ENCODE results near the gene RAB11FIP3. TPM values are rescaled to one million over a fixed set of nuclear protein-coding genes. Genes with fewer than 3 reads are reported as not detected.

Gene RAB11FIP3
- total and polyA plus RNA-seq, 10 donors: 12.3 to 52.7 (median 35.5) TPM

DNA sequence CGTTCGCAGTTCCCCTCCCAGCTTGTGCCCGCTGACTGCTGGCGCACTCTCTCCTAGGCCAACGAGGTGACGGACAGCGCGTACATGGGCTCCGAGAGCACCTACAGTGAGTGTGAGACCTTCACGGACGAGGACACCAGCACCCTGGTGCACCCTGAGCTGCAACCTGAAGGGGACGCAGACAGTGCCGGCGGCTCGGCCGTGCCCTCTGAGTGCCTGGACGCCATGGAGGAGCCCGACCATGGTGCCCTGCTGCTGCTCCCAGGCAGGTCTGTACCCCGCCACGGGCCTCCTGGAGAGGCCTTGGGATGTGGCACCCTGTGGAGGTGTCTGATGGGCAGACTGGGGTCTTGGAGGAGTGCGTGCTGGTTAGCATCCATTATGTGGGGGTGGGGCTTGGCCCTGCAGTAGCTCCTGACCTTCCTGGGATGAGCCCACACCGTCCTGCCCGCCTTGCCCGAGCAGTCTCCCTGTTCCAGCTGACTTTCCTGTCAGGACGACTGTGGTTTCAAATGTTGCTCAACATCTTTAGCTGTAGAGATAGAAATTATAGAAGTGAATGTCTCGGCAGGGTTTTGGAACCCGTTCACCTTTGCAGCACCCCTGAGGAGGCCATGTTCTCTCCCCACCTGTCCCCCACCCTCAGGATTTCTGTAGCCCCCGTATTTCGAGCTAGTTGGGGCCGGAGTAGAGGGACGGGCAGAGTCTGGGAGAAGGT lies 57.2 kb downstream of the RAB11FIP3 start:
- DNase-seq: no peak
- Histone ChIP-seq H3K4me3 (no peak overlapping the region), H3K36me3 (peaks cover 0 to 35% (median 3%) of the 10 kb centered on the region in 6 donors), H3K4me1 (peaks cover 0 to 4% (median 0%) of the 10 kb centered on the region in 6 donors), H3K27ac (no peak overlapping the region), H3K9me3 (no peaks in the 10 kb centered on the region), H3K27me3 (replicated peaks in 1 of 7) (no peaks in the 10 kb centered on the region)
- TF ChIP-seq POLR2A (IDR thresholded peaks at IDR 0.05) (no peak), POLR2AphosphoS5 (IDR thresholded peaks at IDR 0.05) (no peak)
- TF ChIP-seq, protein P1, sequence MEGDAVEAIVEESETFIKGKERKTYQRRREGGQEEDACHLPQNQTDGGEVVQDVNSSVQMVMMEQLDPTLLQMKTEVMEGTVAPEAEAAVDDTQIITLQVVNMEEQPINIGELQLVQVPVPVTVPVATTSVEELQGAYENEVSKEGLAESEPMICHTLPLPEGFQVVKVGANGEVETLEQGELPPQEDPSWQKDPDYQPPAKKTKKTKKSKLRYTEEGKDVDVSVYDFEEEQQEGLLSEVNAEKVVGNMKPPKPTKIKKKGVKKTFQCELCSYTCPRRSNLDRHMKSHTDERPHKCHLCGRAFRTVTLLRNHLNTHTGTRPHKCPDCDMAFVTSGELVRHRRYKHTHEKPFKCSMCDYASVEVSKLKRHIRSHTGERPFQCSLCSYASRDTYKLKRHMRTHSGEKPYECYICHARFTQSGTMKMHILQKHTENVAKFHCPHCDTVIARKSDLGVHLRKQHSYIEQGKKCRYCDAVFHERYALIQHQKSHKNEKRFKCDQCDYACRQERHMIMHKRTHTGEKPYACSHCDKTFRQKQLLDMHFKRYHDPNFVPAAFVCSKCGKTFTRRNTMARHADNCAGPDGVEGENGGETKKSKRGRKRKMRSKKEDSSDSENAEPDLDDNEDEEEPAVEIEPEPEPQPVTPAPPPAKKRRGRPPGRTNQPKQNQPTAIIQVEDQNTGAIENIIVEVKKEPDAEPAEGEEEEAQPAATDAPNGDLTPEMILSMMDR (IDR thresholded peaks at IDR 0.05 in 8 of 11, conservative IDR thresholded peaks at IDR 0.05 in 3 of 11): no peak
- 72 to 95% (median 88%) methylated on average over 9 to 31 of the region's 31 CpGs for WGBS, 5 donors
- intact Hi-C loops (cut with DNase I; ENCODE audit: low total_unique reads): loop anchor here (10.0 kb wide), 1 partner anchor 58 kb away; the partner anchor contains the start of gene RAB11FIP3

DNA sequence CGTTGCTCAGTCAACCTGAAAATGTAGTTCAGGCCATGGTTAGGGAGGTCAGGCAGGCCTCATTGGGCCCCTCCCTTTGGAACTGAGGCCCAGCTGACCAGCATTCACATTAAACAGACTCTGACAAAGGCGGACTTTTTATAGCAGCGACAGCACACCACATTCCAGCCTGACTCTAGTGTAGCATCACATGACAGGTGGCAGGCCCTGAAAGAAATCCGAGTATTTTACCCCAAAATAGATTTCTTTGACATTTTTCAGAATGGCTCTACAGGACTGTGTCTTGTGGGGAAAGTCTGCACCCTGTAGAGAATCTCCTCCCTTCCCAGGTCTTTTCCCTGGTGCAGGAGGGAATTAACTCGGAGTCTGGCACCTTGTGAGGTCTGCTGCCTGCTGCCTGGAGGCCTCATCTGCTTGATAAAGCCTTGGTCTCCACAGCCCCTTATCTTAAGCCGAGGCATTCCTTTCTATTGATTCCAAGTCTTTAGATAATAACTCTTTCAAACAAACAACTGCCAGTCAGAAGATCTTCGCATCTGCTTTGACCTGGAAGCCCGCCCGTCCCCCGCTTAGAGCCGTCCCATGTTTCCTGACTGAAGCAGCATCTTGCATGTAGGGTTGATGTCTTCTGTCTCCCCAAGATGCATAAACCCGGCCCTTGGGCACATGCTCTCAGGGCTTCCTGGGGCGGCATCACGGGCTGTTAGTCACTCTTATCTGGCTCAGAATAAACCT lies 58.1 kb downstream of the RAB11FIP3 start:
- peaks cover 0 to 38% (median 3%) of the 10 kb centered on the region in 6 donors for H3K36me3 ChIP-seq
- no peak overlapping the region for H3K4me3 ChIP-seq
- no peaks in the 10 kb centered on the region for H3K27me3 ChIP-seq (replicated peaks in 1 of 7)
- no peak for TF ChIP-seq POLR2AphosphoS5 (IDR thresholded peaks at IDR 0.05)
- TF ChIP-seq, protein P1 (IDR thresholded peaks at IDR 0.05 in 8 of 11, conservative IDR thresholded peaks at IDR 0.05 in 3 of 11): no peak
- TF ChIP-seq POLR2A (IDR thresholded peaks at IDR 0.05): no peak
- DNase-seq: no peak
- H3K27ac ChIP-seq: no peak overlapping the region
- H3K4me1 ChIP-seq: no peaks in the 10 kb centered on the region
- intact Hi-C loops (cut with DNase I; ENCODE audit: low total_unique reads): loop anchor here (10.0 kb wide), 1 partner anchor 59 kb away; the partner anchor contains the start of gene RAB11FIP3
- 84 to 92% (median 91%) methylated on average over 14 of the region's 14 CpGs for WGBS, 5 donors
- no peaks in the 10 kb centered on the region for H3K9me3 ChIP-seq

DNA sequence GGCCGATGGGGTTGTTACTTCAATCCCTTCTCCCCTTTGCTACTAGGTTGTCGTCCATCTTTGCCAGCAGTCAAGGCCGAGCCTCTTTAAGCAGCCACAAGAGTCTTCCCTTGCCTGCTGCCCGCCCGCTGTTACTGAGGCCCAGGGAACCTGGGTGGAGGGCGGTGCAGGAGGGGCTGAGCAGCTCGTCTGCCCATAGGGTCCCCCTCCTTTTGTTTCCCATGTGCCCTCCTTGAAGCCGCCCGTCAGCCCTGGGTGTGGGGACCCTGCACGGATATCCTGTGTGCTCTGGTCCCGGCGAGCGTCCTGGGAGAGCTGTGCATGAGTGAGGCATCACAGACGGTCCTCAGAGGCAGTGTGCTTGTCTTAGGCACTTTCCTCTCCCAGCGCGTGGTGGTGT lies 64.2 kb downstream of the RAB11FIP3 start:
- intact Hi-C loops (cut with DNase I; ENCODE audit: low total_unique reads): loop anchor here (10.0 kb wide), 1 partner anchor 65 kb away; the partner anchor contains the start of gene RAB11FIP3
- TF ChIP-seq POLR2A (IDR thresholded peaks at IDR 0.05) (no peak), POLR2AphosphoS5 (IDR thresholded peaks at IDR 0.05) (no peak)
- TF ChIP-seq, protein P1 (IDR thresholded peaks at IDR 0.05 in 8 of 11, conservative IDR thresholded peaks at IDR 0.05 in 3 of 11): no peak
- WGBS, 5 donors: 91 to 95% (median 94%) methylated on average over 16 of the region's 16 CpGs

DNA sequence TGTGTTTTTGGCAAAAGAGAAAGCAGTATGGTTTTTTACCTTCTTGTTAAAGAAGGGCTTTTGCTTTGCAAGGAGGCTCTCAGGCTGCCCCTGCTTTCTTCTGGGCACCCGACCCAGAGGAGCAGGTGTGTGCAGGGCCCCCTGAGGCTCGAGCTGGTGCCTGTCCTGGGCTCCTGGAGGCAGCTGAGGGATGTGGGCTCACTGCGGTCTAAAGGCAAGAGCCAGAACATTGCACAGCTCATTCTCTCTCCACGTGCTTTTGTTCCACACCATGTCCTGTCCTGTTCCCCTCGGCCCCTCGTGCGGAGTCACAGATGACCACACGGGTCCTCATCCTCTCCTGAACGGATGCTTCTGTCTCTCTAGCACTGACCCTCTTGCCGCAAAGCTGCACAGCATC lies 65.3 kb downstream of the RAB11FIP3 start:
- Histone ChIP-seq H3K27ac (no peak overlapping the region), H3K4me3 (no peak overlapping the region), H3K9me3 (no peaks in the 10 kb centered on the region), H3K27me3 (replicated peaks in 1 of 7) (no peaks in the 10 kb centered on the region), H3K4me1 (peaks cover 0 to 8% (median 2%) of the 10 kb centered on the region in 6 donors), H3K36me3 (peaks cover 0 to 40% (median 11%) of the 10 kb centered on the region in 6 donors)
- intact Hi-C loops (cut with DNase I; ENCODE audit: low total_unique reads): no loop called here
- no peak for TF ChIP-seq POLR2A (IDR thresholded peaks at IDR 0.05)
- TF ChIP-seq POLR2AphosphoS5 (IDR thresholded peaks at IDR 0.05): no peak
- TF ChIP-seq, protein P1 (IDR thresholded peaks at IDR 0.05 in 8 of 11, conservative IDR thresholded peaks at IDR 0.05 in 3 of 11): no peak
- WGBS, 5 donors: 83 to 97% (median 91%) methylated on average over 10 of the region's 10 CpGs
- DNase-seq: no peak

More for the DNA sequence above, 64.2 kb downstream of the RAB11FIP3 start:
- H3K9me3 ChIP-seq: no peaks in the 10 kb centered on the region
- H3K36me3 ChIP-seq: peaks cover 0 to 46% (median 11%) of the 10 kb centered on the region in 6 donors
- DNase-seq: no peak
- H3K27me3 ChIP-seq (replicated peaks in 1 of 7): no peaks in the 10 kb centered on the region
- H3K27ac ChIP-seq: no peak overlapping the region
- no peaks in the 10 kb centered on the region for H3K4me1 ChIP-seq
- H3K4me3 ChIP-seq: no peak overlapping the region

Data from spleen (tissue), 11 donors.